PFSK-1 (cell line): ENCODE measurements around the gene COG3.

Experiments
- FOXP2 ChIP-seq: optimal IDR thresholded peaks from 2 replicates; pipeline ENCODE3; 2011; ENCODE audit warnings: borderline replicate concordance, control low read depth, inconsistent platforms; ENCODE audit not compliant: insufficient read depth; ENCODE audit errors: extremely low read length, extremely low read depth
- POLR2AphosphoS5 ChIP-seq: IDR thresholded peaks from 2 replicates; pipeline ENCODE4 v1.6.1; 2012; ENCODE audit warnings: low read depth, mild to moderate bottlenecking, control low read depth, low read length, moderate library complexity
- SIN3A ChIP-seq: IDR thresholded peaks from 2 replicates; pipeline ENCODE4 v1.6.1; 2012; ENCODE audit warnings: mild to moderate bottlenecking, low read length, moderate library complexity, borderline replicate concordance; ENCODE audit not compliant: insufficient read depth
- TAF1 ChIP-seq: IDR thresholded peaks from 2 replicates; pipeline ENCODE4 v1.6.1; 2012; ENCODE audit warnings: low read length, control low read depth, borderline replicate concordance; ENCODE audit not compliant: insufficient read depth
- TF ChIP-seq, protein P1 (sequence below), 2 experiments: IDR thresholded peaks; 2 replicates each; pipeline versions ENCODE4 v1.6.1 to v1.8.0; 2011 to 2012; ENCODE audit warnings: low read depth in 2 of 2, low read length in 2 of 2, control low read depth in 1 of 2, inconsistent platforms in 1 of 2, mild to moderate bottlenecking in 1 of 2, moderate library complexity in 1 of 2; ENCODE audit not compliant: insufficient read depth in 1 of 2

The COG3 gene

DNA sequence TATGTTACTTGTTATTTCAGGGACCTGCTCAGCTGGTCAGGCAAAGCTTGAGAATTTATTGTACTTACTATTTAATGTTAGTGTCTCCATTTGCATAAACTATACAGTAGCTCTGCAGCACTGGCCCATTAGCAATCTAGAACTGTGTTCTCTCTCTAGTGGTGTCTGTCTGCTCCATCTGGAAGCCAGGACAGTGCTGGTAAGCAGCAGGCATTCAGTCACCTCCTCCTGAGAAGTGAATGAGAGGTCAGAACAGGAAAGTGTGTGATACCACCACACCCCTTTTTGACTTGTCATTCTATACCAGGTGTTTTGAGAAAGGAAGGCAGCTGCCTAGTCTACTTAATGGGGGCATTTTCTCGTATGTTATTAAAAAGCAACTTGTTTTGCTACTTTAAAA lies 3.9 kb downstream of the COG3 start:
- no peak for TF ChIP-seq FOXP2
- TF ChIP-seq TAF1 = no peak
- no peak for TF ChIP-seq SIN3A
- TF ChIP-seq, protein P1, sequence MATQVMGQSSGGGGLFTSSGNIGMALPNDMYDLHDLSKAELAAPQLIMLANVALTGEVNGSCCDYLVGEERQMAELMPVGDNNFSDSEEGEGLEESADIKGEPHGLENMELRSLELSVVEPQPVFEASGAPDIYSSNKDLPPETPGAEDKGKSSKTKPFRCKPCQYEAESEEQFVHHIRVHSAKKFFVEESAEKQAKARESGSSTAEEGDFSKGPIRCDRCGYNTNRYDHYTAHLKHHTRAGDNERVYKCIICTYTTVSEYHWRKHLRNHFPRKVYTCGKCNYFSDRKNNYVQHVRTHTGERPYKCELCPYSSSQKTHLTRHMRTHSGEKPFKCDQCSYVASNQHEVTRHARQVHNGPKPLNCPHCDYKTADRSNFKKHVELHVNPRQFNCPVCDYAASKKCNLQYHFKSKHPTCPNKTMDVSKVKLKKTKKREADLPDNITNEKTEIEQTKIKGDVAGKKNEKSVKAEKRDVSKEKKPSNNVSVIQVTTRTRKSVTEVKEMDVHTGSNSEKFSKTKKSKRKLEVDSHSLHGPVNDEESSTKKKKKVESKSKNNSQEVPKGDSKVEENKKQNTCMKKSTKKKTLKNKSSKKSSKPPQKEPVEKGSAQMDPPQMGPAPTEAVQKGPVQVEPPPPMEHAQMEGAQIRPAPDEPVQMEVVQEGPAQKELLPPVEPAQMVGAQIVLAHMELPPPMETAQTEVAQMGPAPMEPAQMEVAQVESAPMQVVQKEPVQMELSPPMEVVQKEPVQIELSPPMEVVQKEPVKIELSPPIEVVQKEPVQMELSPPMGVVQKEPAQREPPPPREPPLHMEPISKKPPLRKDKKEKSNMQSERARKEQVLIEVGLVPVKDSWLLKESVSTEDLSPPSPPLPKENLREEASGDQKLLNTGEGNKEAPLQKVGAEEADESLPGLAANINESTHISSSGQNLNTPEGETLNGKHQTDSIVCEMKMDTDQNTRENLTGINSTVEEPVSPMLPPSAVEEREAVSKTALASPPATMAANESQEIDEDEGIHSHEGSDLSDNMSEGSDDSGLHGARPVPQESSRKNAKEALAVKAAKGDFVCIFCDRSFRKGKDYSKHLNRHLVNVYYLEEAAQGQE (IDR thresholded peaks at IDR 0.05; ENCODE audit: insufficient read depth in 1 of 2, low read depth in 2 of 2, low read length in 2 of 2) = no peak
- no peak for TF ChIP-seq POLR2AphosphoS5

DNA sequence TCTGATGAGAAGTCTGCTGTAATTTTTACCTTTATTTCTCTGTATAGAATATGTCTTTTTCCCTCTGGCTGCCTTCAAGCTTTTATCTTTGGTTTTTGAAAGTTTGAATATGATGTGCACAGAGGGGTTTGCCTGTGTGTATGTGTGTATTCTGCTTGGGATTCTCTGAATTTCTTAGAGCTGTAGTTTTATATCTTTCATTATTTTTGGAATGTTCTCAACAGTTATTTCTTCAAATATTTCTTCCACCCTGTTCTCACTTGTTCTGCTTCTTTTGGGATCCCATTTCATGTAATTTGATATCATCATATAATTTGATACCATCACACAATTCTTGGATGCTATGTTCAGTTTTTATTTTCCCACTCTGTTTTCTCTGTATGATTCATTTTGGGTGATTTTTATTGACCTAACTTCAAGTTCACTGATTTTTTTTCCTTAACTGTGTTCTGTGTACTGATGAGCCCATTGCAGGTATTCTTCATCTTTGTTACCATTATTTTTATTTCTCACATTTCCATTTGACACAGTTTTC lies 7.5 kb downstream of the COG3 start:
- no peak for TF ChIP-seq TAF1
- no peak for TF ChIP-seq FOXP2
- TF ChIP-seq, protein P1 (IDR thresholded peaks at IDR 0.05; ENCODE audit: insufficient read depth in 1 of 2, low read depth in 2 of 2, low read length in 2 of 2) = no peak
- no peak for TF ChIP-seq POLR2AphosphoS5
- no peak for TF ChIP-seq SIN3A

DNA sequence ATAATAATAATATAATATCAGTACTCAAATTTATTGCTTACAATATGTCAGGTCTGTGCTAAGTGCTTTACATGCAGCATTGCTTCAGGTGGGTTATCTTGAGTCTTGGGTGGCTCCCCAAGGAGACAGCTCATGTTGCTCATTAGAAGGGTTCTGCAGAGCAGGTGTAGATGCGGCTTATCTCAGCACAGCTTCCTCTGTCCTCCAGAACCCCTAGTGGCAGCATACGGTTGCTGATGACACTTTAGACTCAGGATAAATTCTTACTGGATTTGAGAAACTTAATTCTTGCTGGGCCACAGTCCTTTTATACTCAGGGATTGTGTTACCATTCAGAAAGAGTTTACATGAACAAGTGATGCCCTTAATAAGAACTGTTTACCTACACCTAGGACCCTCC lies 8.9 kb downstream of the COG3 start:
- TF ChIP-seq TAF1 = no peak
- no peak for TF ChIP-seq SIN3A

DNA sequence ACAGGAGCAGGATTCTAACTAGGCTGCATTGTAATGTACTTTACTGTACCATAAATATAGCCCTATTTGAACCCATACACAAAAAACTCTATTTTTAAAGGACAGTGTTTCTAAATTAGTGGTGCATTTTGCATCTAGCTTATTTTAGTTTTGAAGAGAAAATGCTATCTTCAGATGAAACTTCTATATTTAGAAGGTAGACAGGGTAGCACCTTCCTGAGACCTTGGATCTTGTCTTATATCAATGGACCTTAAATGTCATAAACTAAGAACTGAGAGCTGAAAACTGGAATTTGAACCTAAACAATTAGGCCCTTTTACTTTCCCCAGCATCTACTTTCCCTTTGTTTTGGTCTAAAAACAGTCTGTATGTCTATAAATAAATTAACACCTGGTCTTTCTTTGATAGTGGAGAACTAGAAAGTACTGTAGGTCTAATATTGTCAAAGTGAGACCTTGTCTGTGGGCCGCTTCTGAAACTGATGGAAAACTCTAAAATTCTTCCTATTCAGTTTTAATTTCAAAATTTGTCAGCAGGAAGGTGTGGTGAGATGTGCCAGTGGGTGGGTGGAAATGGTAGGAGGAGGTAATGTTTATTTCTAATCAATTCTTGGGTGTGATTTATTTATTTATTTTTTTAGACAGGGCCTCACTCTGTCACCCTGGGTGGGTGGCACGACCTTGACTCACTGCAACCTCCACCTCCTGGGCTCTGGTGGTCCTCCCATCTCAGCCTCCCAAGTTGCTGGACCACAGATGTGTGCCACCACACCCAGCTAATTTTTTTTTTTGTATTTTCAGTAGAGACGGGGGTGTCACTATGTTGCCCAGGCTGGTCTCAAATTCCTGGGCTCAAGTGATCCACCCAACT lies 10.1 kb downstream of the COG3 start:
- TF ChIP-seq POLR2AphosphoS5 (no peak), FOXP2 (no peak), TAF1 (no peak), SIN3A (no peak)
- TF ChIP-seq, protein P1 (IDR thresholded peaks at IDR 0.05; ENCODE audit: insufficient read depth in 1 of 2, low read depth in 2 of 2, low read length in 2 of 2) = no peak

DNA sequence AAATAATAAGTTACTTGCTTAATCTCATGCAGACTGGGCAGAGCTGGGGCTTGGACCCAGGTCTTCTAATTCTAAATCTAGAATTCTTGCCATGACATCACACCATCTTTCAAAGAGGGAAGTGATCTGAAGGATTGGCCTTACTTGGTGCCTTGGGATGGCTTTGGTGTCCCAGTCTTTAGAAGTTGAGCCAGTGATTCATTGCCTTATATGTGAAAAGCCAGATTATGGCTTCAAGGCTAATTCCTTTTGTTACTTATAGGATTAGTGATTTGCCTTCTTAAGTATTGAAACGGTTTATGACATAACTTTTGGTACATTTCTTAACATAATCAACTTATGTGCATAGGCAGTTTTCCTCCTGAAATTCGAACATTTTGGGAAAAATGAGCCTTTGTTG lies 14.9 kb downstream of the COG3 start:
- TF ChIP-seq TAF1 = no peak
- TF ChIP-seq POLR2AphosphoS5 = no peak
- TF ChIP-seq, protein P1 (IDR thresholded peaks at IDR 0.05; ENCODE audit: insufficient read depth in 1 of 2, low read depth in 2 of 2, low read length in 2 of 2) = no peak
- TF ChIP-seq FOXP2 = no peak
- no peak for TF ChIP-seq SIN3A
